GM12878 (cell line): Measurements from ENCODE around the gene NOS1AP.

Experiments
- CTCF ChIP-seq, 3 experiments: IDR thresholded peaks in 2 of 3; conservative IDR thresholded peaks in 1 of 3; 2 replicates each; pipeline ENCODE4 v1.5.1; 2011; ENCODE audit warnings: low read depth in 3 of 3, low read length in 3 of 3, mild to moderate bottlenecking in 3 of 3, control low read depth in 2 of 3, moderate library complexity in 2 of 3, inconsistent platforms in 1 of 3, mixed read lengths in 1 of 3; ENCODE audit not compliant: control insufficient read depth in 2 of 3, insufficient read depth in 1 of 3; ENCODE audit errors: extremely low read depth in 1 of 3
- HDAC2 ChIP-seq: fragments of 200-600 bp; sonication (generic); IDR thresholded peaks from 2 replicates; pipeline ENCODE4 v1.6.1; 2017
- MYC ChIP-seq: IDR thresholded peaks from 2 replicates; pipeline ENCODE4 v1.6.1; 2011; ENCODE audit warnings: mild to moderate bottlenecking, low read length, moderate library complexity, inconsistent platforms; ENCODE audit not compliant: insufficient read depth, insufficient replicate concordance, insufficient read length, severe bottlenecking
- RELB ChIP-seq: fragments of 450-650 bp; IDR thresholded peaks from 2 replicates; pipeline ENCODE4 v1.6.1; 2017; ENCODE audit warnings: low read depth, mild to moderate bottlenecking, moderate library complexity
- SMC3 ChIP-seq: IDR thresholded peaks from 2 replicates; pipeline ENCODE4 v1.6.1; 2011; ENCODE audit warnings: low read length, improper control_type of control experiment, borderline replicate concordance
- ZNF592 ChIP-seq: fragments of 450-650 bp; IDR thresholded peaks from 2 replicates; pipeline ENCODE4 v1.6.1; 2017; ENCODE audit warnings: mild to moderate bottlenecking, moderate library complexity

- TF ChIP-seq CTCF (IDR thresholded peaks at IDR 0.05 in 2 of 3, conservative IDR thresholded peaks at IDR 0.05 in 1 of 3; ENCODE audit: control insufficient read depth in 2 of 3, extremely low read depth in 1 of 3, insufficient read depth in 1 of 3, low read depth in 3 of 3, low read length in 3 of 3) (peak; percentile 82 to 90 (median 88)), MYC (no peak), ZNF592 (no peak), HDAC2 (no peak), SMC3 (peak; percentile 76), RELB (no peak)
These were observed 13.4 kb upstream of the NOS1AP start for GRCh38 chr1:162056043-162056442.
